Progenitor cell of endocrine pancreas (in vitro differentiated cells): ENCODE data around the gene NCKIPSD. TPM values are rescaled to one million over a fixed set of nuclear protein-coding genes. Genes with fewer than 3 reads are reported as not detected.

Experiments used
- DNase-seq: peaks from one replicate; pipeline ENCODE4 v3.0.0; 2021; ENCODE audit warnings: low spot score; ENCODE audit not compliant: unreplicated experiment
- H3K27ac Mint-ChIP-seq: 2 replicates; pipeline ENCODE4 v1.8.0; 2021; ENCODE audit warnings: mild to moderate bottlenecking, moderate library complexity, mixed read lengths
- H3K27me3 Mint-ChIP-seq: 2 replicates; pipeline ENCODE4 v1.8.0; 2021; ENCODE audit warnings: mixed read lengths
- H3K36me3 Mint-ChIP-seq: 2 replicates; pipeline ENCODE4 v1.8.0; 2022; ENCODE audit warnings: mixed read lengths; ENCODE audit not compliant: insufficient read depth
- H3K4me1 Mint-ChIP-seq: 2 replicates; pipeline ENCODE4 v1.8.0; 2021; ENCODE audit warnings: low read depth, mixed read lengths
- H3K4me3 Mint-ChIP-seq: 2 replicates; pipeline ENCODE4 v1.8.0; 2021; ENCODE audit warnings: low read depth, mild to moderate bottlenecking, moderate library complexity, mixed read lengths
- H3K9me3 Mint-ChIP-seq: 2 replicates; pipeline ENCODE4 v1.8.0; 2021; ENCODE audit warnings: low read depth, mixed read lengths
- CTCF ChIP-seq: fragments of 200-600 bp; sonication (generic); IDR thresholded peaks from one replicate; pipeline ENCODE4 v1.5.0; 2021; ENCODE audit warnings: antibody characterized with exemption, mild to moderate bottlenecking; ENCODE audit not compliant: unreplicated experiment
- total RNA-seq: library from RNA; stranded (reverse); gene quantifications from 2 replicates; pipeline ENCODE4 v1.2.1, GENCODE V29; 2021

NCKIPSD gene
- total RNA-seq, 1 donor from 2014 or later: 32.0 TPM

GRCh38 chr3:48695393-48695753 lies 9.7 kb upstream of the NCKIPSD start:
- Mint-ChIP-seq H3K9me3 (no peaks in the 10 kb centered on the region), H3K36me3 (peaks cover 32% of the 10 kb centered on the region), H3K27ac (peak overlapping the region; percentile 86), H3K27me3 (no peaks in the 10 kb centered on the region), H3K4me3 (no peak overlapping the region), H3K4me1 (peaks cover 12% of the 10 kb centered on the region)
- TF ChIP-seq CTCF: no peak
- DNase-seq: no peak

- Mint-ChIP-seq H3K27me3 (no peaks in the 10 kb centered on the region), H3K4me3 (no peak overlapping the region), H3K4me1 (peaks cover 12% of the 10 kb centered on the region), H3K36me3 (peaks cover 35% of the 10 kb centered on the region), H3K9me3 (no peaks in the 10 kb centered on the region), H3K27ac (peak overlapping the region; percentile 86)
- DNase-seq: no peak
- TF ChIP-seq CTCF: no peak
Measured at GRCh38 chr3:48694610-48695392, 9.1 kb upstream of the NCKIPSD start.

- no peak for DNase-seq
- Mint-ChIP-seq H3K27ac (no peak overlapping the region), H3K27me3 (no peaks in the 10 kb centered on the region), H3K4me3 (no peak overlapping the region), H3K36me3 (peaks cover 31% of the 10 kb centered on the region), H3K4me1 (peaks cover 11% of the 10 kb centered on the region), H3K9me3 (no peaks in the 10 kb centered on the region)
- no peak for TF ChIP-seq CTCF
Measured at GRCh38 chr3:48693826-48694225, 8.1 kb upstream of the NCKIPSD start.

GRCh38 chr3:48692551-48692950 lies 6.8 kb upstream of the NCKIPSD start:
- no peak for DNase-seq
- Mint-ChIP-seq H3K4me1 (peaks cover 11% of the 10 kb centered on the region), H3K4me3 (no peak overlapping the region), H3K27ac (peak overlapping the region; percentile 51), H3K36me3 (peaks cover 36% of the 10 kb centered on the region), H3K9me3 (no peaks in the 10 kb centered on the region), H3K27me3 (no peaks in the 10 kb centered on the region)
- no peak for TF ChIP-seq CTCF

GRCh38 chr3:48690846-48691458 lies 5.2 kb upstream of the NCKIPSD start:
- H3K27me3 Mint-ChIP-seq: no peaks in the 10 kb centered on the region
- H3K4me1 Mint-ChIP-seq: peaks cover 9% of the 10 kb centered on the region
- H3K36me3 Mint-ChIP-seq: peaks cover 37% of the 10 kb centered on the region
- H3K9me3 Mint-ChIP-seq: no peaks in the 10 kb centered on the region
- no peak for DNase-seq
- H3K27ac Mint-ChIP-seq: no peak overlapping the region
- no peak overlapping the region for H3K4me3 Mint-ChIP-seq
- TF ChIP-seq CTCF: no peak
